ENCODE results near the gene NECTIN4.

NECTIN4 gene

DNA sequence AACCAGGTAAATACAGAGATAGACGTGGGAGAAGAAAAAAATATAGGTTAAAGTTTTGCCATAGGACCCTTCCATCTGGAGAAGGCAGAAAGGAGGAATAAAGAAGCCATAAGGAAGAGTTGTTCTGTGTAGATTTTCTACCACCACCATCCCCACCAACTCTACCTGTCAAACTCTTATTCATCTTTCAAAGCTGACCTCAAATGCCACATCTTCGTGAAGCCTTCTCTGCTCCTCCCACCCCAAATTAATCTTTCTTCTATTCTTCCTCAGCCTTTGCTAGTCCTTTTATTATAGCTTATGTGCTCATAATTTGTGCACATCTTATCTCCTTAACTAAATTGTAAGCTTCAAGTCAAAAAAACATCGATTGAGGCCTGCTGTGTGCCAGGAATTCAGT is 1.3 kb upstream of the NECTIN4 start:
- Histone ChIP-seq H3K27me3 (replicated peaks; ENCODE audit: insufficient read depth, low read length) (no peaks in the 10 kb centered on the region), H3K36me3 (replicated peaks; ENCODE audit: insufficient read depth, low read length) (no peaks in the 10 kb centered on the region), H3K9me2 (replicated peaks; ENCODE audit: insufficient read depth, low read length) (no peaks in the 10 kb centered on the region), H3K4me3 (ENCODE audit: low read length) (no peak overlapping the region), H3K9me3 (replicated peaks; ENCODE audit: insufficient read depth, low read length) (no peaks in the 10 kb centered on the region), H3K4me2 (ENCODE audit: low read depth, low read length) (no peak overlapping the region), H2AFZ (ENCODE audit: low read length) (no peak overlapping the region), H3K9ac (ENCODE audit: low read length) (no peak overlapping the region), H3K4me1 (ENCODE audit: low read length) (no peaks in the 10 kb centered on the region), H3K79me2 (ENCODE audit: low read length) (no peaks in the 10 kb centered on the region), H3F3A (ENCODE audit: insufficient read depth, low read length) (no peaks in the 10 kb centered on the region), H4K20me1 (ENCODE audit: insufficient read depth, low read length) (no peaks in the 10 kb centered on the region), H3K27ac (ENCODE audit: low read length) (no peak overlapping the region)
- TF ChIP-seq EZH2 (optimal IDR thresholded peaks at IDR 0.05; ENCODE audit: low read depth, low read length), result no peak
- no peak for TF ChIP-seq EZH2phosphoT487 (IDR thresholded peaks at IDR 0.05; ENCODE audit: low read length)
- TF ChIP-seq, protein P1, sequence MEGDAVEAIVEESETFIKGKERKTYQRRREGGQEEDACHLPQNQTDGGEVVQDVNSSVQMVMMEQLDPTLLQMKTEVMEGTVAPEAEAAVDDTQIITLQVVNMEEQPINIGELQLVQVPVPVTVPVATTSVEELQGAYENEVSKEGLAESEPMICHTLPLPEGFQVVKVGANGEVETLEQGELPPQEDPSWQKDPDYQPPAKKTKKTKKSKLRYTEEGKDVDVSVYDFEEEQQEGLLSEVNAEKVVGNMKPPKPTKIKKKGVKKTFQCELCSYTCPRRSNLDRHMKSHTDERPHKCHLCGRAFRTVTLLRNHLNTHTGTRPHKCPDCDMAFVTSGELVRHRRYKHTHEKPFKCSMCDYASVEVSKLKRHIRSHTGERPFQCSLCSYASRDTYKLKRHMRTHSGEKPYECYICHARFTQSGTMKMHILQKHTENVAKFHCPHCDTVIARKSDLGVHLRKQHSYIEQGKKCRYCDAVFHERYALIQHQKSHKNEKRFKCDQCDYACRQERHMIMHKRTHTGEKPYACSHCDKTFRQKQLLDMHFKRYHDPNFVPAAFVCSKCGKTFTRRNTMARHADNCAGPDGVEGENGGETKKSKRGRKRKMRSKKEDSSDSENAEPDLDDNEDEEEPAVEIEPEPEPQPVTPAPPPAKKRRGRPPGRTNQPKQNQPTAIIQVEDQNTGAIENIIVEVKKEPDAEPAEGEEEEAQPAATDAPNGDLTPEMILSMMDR (IDR thresholded peaks at IDR 0.05; ENCODE audit: low read length), result no peak
- DNase-seq, result no peak

DNA sequence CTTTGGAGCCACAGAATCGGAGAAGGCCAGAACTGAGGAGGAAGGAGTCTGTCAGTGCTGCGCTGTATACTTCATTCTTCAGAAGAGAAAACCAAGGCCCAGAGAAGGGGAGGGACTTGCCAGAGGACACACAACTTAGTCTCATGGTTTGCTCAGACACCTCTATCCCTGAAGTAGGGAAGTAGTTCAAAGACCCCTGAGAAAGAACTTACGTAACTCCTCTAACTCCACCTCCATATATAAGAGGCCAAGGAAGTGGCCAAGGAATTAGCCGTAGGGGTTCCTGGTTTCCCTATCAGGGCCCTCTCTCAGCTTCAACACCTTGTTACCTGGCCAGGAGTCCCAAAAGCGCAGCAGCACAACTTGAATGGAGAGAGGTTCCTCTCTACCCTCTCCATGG is 580 bp upstream of the NECTIN4 start:
- Histone ChIP-seq H3K4me3 (ENCODE audit: low read length) (no peak overlapping the region), H3K27me3 (replicated peaks; ENCODE audit: insufficient read depth, low read length) (no peaks in the 10 kb centered on the region), H3K9me3 (replicated peaks; ENCODE audit: insufficient read depth, low read length) (no peaks in the 10 kb centered on the region), H4K20me1 (ENCODE audit: insufficient read depth, low read length) (no peaks in the 10 kb centered on the region), H3F3A (ENCODE audit: insufficient read depth, low read length) (no peaks in the 10 kb centered on the region), H3K27ac (ENCODE audit: low read length) (no peak overlapping the region), H3K79me2 (ENCODE audit: low read length) (no peaks in the 10 kb centered on the region), H3K9ac (ENCODE audit: low read length) (no peak overlapping the region), H3K4me2 (ENCODE audit: low read depth, low read length) (no peak overlapping the region), H3K4me1 (ENCODE audit: low read length) (no peaks in the 10 kb centered on the region), H3K36me3 (replicated peaks; ENCODE audit: insufficient read depth, low read length) (no peaks in the 10 kb centered on the region), H3K9me2 (replicated peaks; ENCODE audit: insufficient read depth, low read length) (no peaks in the 10 kb centered on the region), H2AFZ (ENCODE audit: low read length) (no peak overlapping the region)
- TF ChIP-seq EZH2 (optimal IDR thresholded peaks at IDR 0.05; ENCODE audit: low read depth, low read length) (no peak), EZH2phosphoT487 (IDR thresholded peaks at IDR 0.05; ENCODE audit: low read length) (no peak)
- TF ChIP-seq, protein P1 (IDR thresholded peaks at IDR 0.05; ENCODE audit: low read length), result no peak
- DNase-seq, result no peak

DNA sequence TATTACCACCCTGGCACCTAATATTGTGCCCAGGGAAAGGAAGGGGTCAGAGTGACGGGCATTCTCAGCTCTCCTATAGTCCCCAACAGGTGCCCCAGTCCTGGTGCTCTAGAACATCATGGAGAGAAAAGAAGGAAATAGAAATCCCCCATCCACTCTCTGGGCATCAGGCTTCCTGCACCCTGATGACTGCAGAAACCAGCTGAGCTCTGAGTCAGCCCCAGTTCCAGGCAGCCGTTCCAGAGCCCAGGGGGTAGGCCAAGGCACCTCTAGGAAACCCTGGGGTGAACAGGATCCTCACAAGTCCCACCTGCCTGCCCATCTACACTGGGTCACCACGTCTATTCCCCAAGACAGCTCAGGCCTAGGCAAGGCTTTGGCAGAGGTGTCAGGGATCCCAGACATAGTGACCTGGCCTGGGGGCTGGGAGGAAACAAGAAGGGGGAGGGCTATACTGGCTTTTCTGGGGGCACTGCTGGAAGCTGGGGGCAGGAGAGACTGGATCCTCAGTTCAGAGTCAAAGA is 709 bp downstream of the NECTIN4 start:
- H3K79me2 ChIP-seq (ENCODE audit: low read length), result no peaks in the 10 kb centered on the region
- no peak overlapping the region for H3K4me2 ChIP-seq (ENCODE audit: low read depth, low read length)
- no peaks in the 10 kb centered on the region for H3K36me3 ChIP-seq (replicated peaks; ENCODE audit: insufficient read depth, low read length)
- no peaks in the 10 kb centered on the region for H3K4me1 ChIP-seq (ENCODE audit: low read length)
- H3K27me3 ChIP-seq (replicated peaks; ENCODE audit: insufficient read depth, low read length), result no peaks in the 10 kb centered on the region
- H3F3A ChIP-seq (ENCODE audit: insufficient read depth, low read length), result no peaks in the 10 kb centered on the region
- no peak overlapping the region for H3K27ac ChIP-seq (ENCODE audit: low read length)
- no peak for DNase-seq
- no peak overlapping the region for H3K4me3 ChIP-seq (ENCODE audit: low read length)
- no peaks in the 10 kb centered on the region for H4K20me1 ChIP-seq (ENCODE audit: insufficient read depth, low read length)
- TF ChIP-seq EZH2 (optimal IDR thresholded peaks at IDR 0.05; ENCODE audit: low read depth, low read length) (no peak), EZH2phosphoT487 (IDR thresholded peaks at IDR 0.05; ENCODE audit: low read length) (no peak)
- TF ChIP-seq, protein P1 (IDR thresholded peaks at IDR 0.05; ENCODE audit: low read length), result no peak
- H3K9me2 ChIP-seq (replicated peaks; ENCODE audit: insufficient read depth, low read length), result no peaks in the 10 kb centered on the region
- no peak overlapping the region for H2AFZ ChIP-seq (ENCODE audit: low read length)
- no peak overlapping the region for H3K9ac ChIP-seq (ENCODE audit: low read length)
- H3K9me3 ChIP-seq (replicated peaks; ENCODE audit: insufficient read depth, low read length), result no peaks in the 10 kb centered on the region

All from MM.1S (cell line).